Measurements from ENCODE around the gene NPTX2.

NPTX2 gene

DNA sequence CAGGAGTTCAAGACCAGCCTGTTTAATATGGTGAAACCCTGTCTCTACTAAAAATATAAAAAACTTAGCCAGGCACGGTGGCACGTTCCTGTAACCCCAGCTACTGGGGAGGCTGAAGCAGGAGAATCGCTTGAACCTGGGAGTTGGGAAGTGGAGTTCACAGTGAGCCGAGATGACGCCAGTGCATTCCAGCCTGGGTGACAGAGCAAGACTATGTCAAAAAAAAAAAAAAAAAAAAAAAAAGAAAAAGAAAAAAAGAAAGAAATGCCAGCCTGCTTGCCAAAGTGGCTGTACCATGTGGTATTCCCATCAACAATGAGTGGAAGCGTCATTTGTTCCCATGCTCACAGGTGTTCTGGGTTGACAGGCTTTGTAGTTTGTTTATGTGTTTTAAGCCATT, 43.3 kb upstream of the NPTX2 start:
- TF ChIP-seq, protein P1, sequence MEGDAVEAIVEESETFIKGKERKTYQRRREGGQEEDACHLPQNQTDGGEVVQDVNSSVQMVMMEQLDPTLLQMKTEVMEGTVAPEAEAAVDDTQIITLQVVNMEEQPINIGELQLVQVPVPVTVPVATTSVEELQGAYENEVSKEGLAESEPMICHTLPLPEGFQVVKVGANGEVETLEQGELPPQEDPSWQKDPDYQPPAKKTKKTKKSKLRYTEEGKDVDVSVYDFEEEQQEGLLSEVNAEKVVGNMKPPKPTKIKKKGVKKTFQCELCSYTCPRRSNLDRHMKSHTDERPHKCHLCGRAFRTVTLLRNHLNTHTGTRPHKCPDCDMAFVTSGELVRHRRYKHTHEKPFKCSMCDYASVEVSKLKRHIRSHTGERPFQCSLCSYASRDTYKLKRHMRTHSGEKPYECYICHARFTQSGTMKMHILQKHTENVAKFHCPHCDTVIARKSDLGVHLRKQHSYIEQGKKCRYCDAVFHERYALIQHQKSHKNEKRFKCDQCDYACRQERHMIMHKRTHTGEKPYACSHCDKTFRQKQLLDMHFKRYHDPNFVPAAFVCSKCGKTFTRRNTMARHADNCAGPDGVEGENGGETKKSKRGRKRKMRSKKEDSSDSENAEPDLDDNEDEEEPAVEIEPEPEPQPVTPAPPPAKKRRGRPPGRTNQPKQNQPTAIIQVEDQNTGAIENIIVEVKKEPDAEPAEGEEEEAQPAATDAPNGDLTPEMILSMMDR (IDR thresholded peaks at IDR 0.05; ENCODE audit: borderline replicate concordance, extremely low read depth, low read length, poor library complexity, severe bottlenecking), result no peak
- TF ChIP-seq EZH2 (IDR thresholded peaks at IDR 0.05; ENCODE audit: borderline replicate concordance, low read depth, low read length, severe bottlenecking), result no peak
- H3K27me3 ChIP-seq (ENCODE audit: insufficient read depth, low read length, poor library complexity), result no peaks in the 10 kb centered on the region
- no peaks in the 10 kb centered on the region for H3K4me1 ChIP-seq (ENCODE audit: insufficient read depth, low read length)
- no peaks in the 10 kb centered on the region for H4K20me1 ChIP-seq (ENCODE audit: insufficient read depth, low read length)
- DNase-seq (no peak), ATAC-seq (ENCODE audit: insufficient read depth, low read depth) (no peak)
- H3K79me2 ChIP-seq (ENCODE audit: insufficient read depth, low read length), result no peaks in the 10 kb centered on the region
- peaks cover 11% of the 10 kb centered on the region for H3K9me3 ChIP-seq (ENCODE audit: insufficient read depth, low read length, severe bottlenecking)
- no peak overlapping the region for H3K4me2 ChIP-seq (ENCODE audit: insufficient read depth, low read length)
- H3K4me3 ChIP-seq (ENCODE audit: low read depth in 1 of 2, low read length in 2 of 2), result no peak overlapping the region
- H3K27ac ChIP-seq (ENCODE audit: low read length), result no peak overlapping the region
- H3K9ac ChIP-seq (ENCODE audit: low read depth, low read length), result no peak overlapping the region
- H2AFZ ChIP-seq (ENCODE audit: low read depth, low read length), result no peak overlapping the region
- no peaks in the 10 kb centered on the region for H3K36me3 ChIP-seq (ENCODE audit: insufficient read depth, low read length)

DNA sequence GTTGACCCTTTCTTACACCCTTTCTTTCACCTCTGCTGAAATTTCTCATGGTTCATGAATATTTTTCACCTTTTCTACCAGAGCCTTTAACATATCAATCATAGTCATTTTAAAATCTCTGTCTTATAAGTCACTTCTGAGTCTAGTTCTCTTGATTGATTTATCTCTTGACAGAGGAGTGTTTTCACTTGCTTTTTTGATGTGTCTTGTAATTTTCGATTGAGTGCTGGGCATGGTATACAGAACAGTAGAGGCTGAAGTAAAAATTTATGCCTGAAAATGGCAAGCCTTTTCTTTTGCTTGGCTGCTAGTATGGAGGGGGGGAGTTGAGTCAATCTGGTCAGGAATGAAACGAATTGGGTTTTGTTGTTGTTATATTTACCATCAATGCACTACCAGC, 41.2 kb upstream of the NPTX2 start:
- H3K9ac ChIP-seq (ENCODE audit: low read depth, low read length), result no peak overlapping the region
- no peak for ATAC-seq (ENCODE audit: insufficient read depth, low read depth)
- TF ChIP-seq, protein P1 (IDR thresholded peaks at IDR 0.05; ENCODE audit: borderline replicate concordance, extremely low read depth, low read length, poor library complexity, severe bottlenecking), result no peak
- TF ChIP-seq EZH2 (IDR thresholded peaks at IDR 0.05; ENCODE audit: borderline replicate concordance, low read depth, low read length, severe bottlenecking), result no peak

DNA sequence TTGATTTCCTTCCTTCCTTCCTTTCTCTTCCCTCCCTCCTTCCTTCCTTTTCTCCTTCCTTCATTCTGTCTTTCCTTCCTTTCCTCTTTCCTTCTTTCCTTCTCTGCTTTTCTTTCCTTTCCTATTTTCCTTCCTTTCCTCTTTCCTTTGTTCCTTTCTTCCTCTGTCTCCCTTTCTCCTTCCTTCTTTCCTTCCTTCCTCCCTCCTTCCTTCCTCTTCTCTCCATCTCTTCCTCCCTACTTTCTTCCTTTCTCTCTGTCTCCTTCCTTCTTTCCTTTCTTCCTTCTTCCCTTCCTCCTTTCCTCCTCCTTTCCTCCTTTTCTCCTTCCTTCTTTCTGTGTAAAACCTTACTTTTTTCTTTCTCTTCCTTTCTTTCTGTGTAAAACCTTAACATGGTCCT, 32.3 kb upstream of the NPTX2 start:
- H4K20me1 ChIP-seq (ENCODE audit: insufficient read depth, low read length), result no peaks in the 10 kb centered on the region
- DNase-seq (no peak), ATAC-seq (ENCODE audit: insufficient read depth, low read depth) (no peak)
- H3K27me3 ChIP-seq (ENCODE audit: insufficient read depth, low read length, poor library complexity), result peaks cover 4% of the 10 kb centered on the region
- no peaks in the 10 kb centered on the region for H3K79me2 ChIP-seq (ENCODE audit: insufficient read depth, low read length)
- H3K4me3 ChIP-seq (ENCODE audit: low read depth in 1 of 2, low read length in 2 of 2), result no peak overlapping the region
- no peaks in the 10 kb centered on the region for H3K9me3 ChIP-seq (ENCODE audit: insufficient read depth, low read length, severe bottlenecking)
- no peak overlapping the region for H3K9ac ChIP-seq (ENCODE audit: low read depth, low read length)
- H3K27ac ChIP-seq (ENCODE audit: low read length), result no peak overlapping the region
- no peaks in the 10 kb centered on the region for H3K36me3 ChIP-seq (ENCODE audit: insufficient read depth, low read length)
- H2AFZ ChIP-seq (ENCODE audit: low read depth, low read length), result no peak overlapping the region
- TF ChIP-seq, protein P1 (IDR thresholded peaks at IDR 0.05; ENCODE audit: borderline replicate concordance, extremely low read depth, low read length, poor library complexity, severe bottlenecking), result no peak
- no peak for TF ChIP-seq EZH2 (IDR thresholded peaks at IDR 0.05; ENCODE audit: borderline replicate concordance, low read depth, low read length, severe bottlenecking)
- no peaks in the 10 kb centered on the region for H3K4me1 ChIP-seq (ENCODE audit: insufficient read depth, low read length)
- no peak overlapping the region for H3K4me2 ChIP-seq (ENCODE audit: insufficient read depth, low read length)

More for the DNA sequence above, 41.2 kb upstream of the NPTX2 start:
- Histone ChIP-seq H3K27me3 (ENCODE audit: insufficient read depth, low read length, poor library complexity) (no peaks in the 10 kb centered on the region), H3K9me3 (ENCODE audit: insufficient read depth, low read length, severe bottlenecking) (peaks cover 11% of the 10 kb centered on the region), H2AFZ (ENCODE audit: low read depth, low read length) (no peak overlapping the region), H3K4me2 (ENCODE audit: insufficient read depth, low read length) (no peak overlapping the region), H3K36me3 (ENCODE audit: insufficient read depth, low read length) (no peaks in the 10 kb centered on the region), H3K27ac (ENCODE audit: low read length) (no peak overlapping the region), H3K4me1 (ENCODE audit: insufficient read depth, low read length) (no peaks in the 10 kb centered on the region), H3K4me3 (ENCODE audit: low read depth in 1 of 2, low read length in 2 of 2) (no peak overlapping the region), H4K20me1 (ENCODE audit: insufficient read depth, low read length) (no peaks in the 10 kb centered on the region), H3K79me2 (ENCODE audit: insufficient read depth, low read length) (no peaks in the 10 kb centered on the region)
- no peak for DNase-seq

- no peak for TF ChIP-seq EZH2 (IDR thresholded peaks at IDR 0.05; ENCODE audit: borderline replicate concordance, low read depth, low read length, severe bottlenecking)
- TF ChIP-seq, protein P1 (IDR thresholded peaks at IDR 0.05; ENCODE audit: borderline replicate concordance, extremely low read depth, low read length, poor library complexity, severe bottlenecking), result no peak
- no peaks in the 10 kb centered on the region for H4K20me1 ChIP-seq (ENCODE audit: insufficient read depth, low read length)
- H3K9ac ChIP-seq (ENCODE audit: low read depth, low read length), result no peak overlapping the region
- H3K4me2 ChIP-seq (ENCODE audit: insufficient read depth, low read length), result no peak overlapping the region
- H3K9me3 ChIP-seq (ENCODE audit: insufficient read depth, low read length, severe bottlenecking), result no peaks in the 10 kb centered on the region
- peaks cover 2% of the 10 kb centered on the region for H3K27me3 ChIP-seq (ENCODE audit: insufficient read depth, low read length, poor library complexity)
- H3K4me1 ChIP-seq (ENCODE audit: insufficient read depth, low read length), result no peaks in the 10 kb centered on the region
- H3K27ac ChIP-seq (ENCODE audit: low read length), result no peak overlapping the region
- ATAC-seq (ENCODE audit: insufficient read depth, low read depth) (no peak), DNase-seq (no peak)
- H3K79me2 ChIP-seq (ENCODE audit: insufficient read depth, low read length), result no peaks in the 10 kb centered on the region
- no peak overlapping the region for H3K4me3 ChIP-seq (ENCODE audit: low read depth in 1 of 2, low read length in 2 of 2)
- H3K36me3 ChIP-seq (ENCODE audit: insufficient read depth, low read length), result no peaks in the 10 kb centered on the region
- H2AFZ ChIP-seq (ENCODE audit: low read depth, low read length), result no peak overlapping the region
These were observed 25.2 kb upstream of the NPTX2 start for GRCh38 chr7:98591926-98592325.
